Gastroesophageal sphincter (tissue), 4 donors: ENCODE measurements around the gene NHS. TPM values are rescaled to one million over a fixed set of nuclear protein-coding genes. Genes with fewer than 3 reads are reported as not detected.

ENCODE experiments used
- ATAC-seq: fragments of 150-250 bp; one replicate; pipeline ENCODE4 v1.9.1; 2016; ENCODE audit warnings: mild to moderate bottlenecking, moderate library complexity
- H3K27ac ChIP-seq, 4 donors: fragments of 200-600 bp; sonication (generic) in 3 of 4; 1 replicate in 3 of 4; 2 replicates in 1 of 4; pipeline ENCODE4 v1.5.1; 2016 to 2019
- H3K27me3 ChIP-seq: fragments of 200-600 bp; sonication (generic); one replicate; pipeline ENCODE4 v1.5.1; 2019
- H3K36me3 ChIP-seq, 2 donors: fragments of 200-600 bp; sonication (generic); one replicate each; pipeline ENCODE4 v1.5.1; 2019; ENCODE audit warnings: control low read depth in 1 of 2
- H3K4me1 ChIP-seq, 3 donors: fragments of 200-600 bp; sonication (generic); 1 replicate in 2 of 3; 2 replicates in 1 of 3; pipeline ENCODE4 v1.5.1; 2016 to 2019; ENCODE audit warnings: control low read depth in 2 of 3
- H3K4me3 ChIP-seq, 2 donors: fragments of 200-600 bp; sonication (generic); one replicate each; pipeline ENCODE4 v1.5.1; 2019; ENCODE audit warnings: mild to moderate bottlenecking in 1 of 2, moderate library complexity in 1 of 2
- H3K9me3 ChIP-seq, 3 donors: fragments of 200-600 bp; sonication (generic); one replicate each; pipeline ENCODE4 v1.5.1; 2017 to 2019; ENCODE audit warnings: control low read depth in 2 of 3
- CTCF ChIP-seq, 4 experiments: fragments of 200-600 bp in 2 of 4; fragments of 450-650 bp in 2 of 4; sonication (generic) in 1 of 4; IDR thresholded peaks; one replicate each; pipeline ENCODE4 v1.5.1; 2017 to 2019; ENCODE audit warnings: antibody characterized with exemption in 4 of 4, mild to moderate bottlenecking in 2 of 4, moderate library complexity in 2 of 4
- EP300 ChIP-seq: sonication (generic); formaldehyde crosslinking; IDR thresholded peaks from one replicate; pipeline ENCODE4 v1.6.1; 2017; ENCODE audit warnings: antibody characterized with exemption, mild to moderate bottlenecking
- POLR2A ChIP-seq, 2 donors: fragments of 450-650 bp; IDR thresholded peaks; one replicate each; pipeline ENCODE4 v1.6.1; 2017; ENCODE audit warnings: antibody characterized with exemption in 2 of 2, mild to moderate bottlenecking in 2 of 2, moderate library complexity in 1 of 2
- POLR2AphosphoS5 ChIP-seq: sonication (generic); formaldehyde crosslinking; IDR thresholded peaks from one replicate; pipeline ENCODE4 v1.6.1; 2017; ENCODE audit warnings: antibody characterized with exemption
- WGBS, 2 donors: methylation state at CpG; one replicate each; pipeline ENCODE4 v1.1.5; 2018; ENCODE audit warnings: low coverage in 1 of 2; 5-methylcytosine and 5-hydroxymethylcytosine counted together
- total RNA-seq, 4 donors: library from RNA; depleted of rRNA; stranded (reverse); fragments of >200 nt; gene quantifications; one replicate each; pipeline ENCODE4 v1.1.0, GENCODE V29; 2016

Gene NHS
- total RNA-seq, 4 donors from 2014 or later = 4.7 to 12.3 (median 6.6) TPM

- Histone ChIP-seq H3K27me3 (no peaks in the 10 kb centered on the region), H3K4me1 (peaks cover 0 to 5% (median 0%) of the 10 kb centered on the region in 3 donors), H3K4me3 (no peak overlapping the region), H3K27ac (no peak overlapping the region), H3K36me3 (no peaks in the 10 kb centered on the region), H3K9me3 (no peaks in the 10 kb centered on the region)
- ATAC-seq = no peak
- TF ChIP-seq EP300 = no peak
- no peak for TF ChIP-seq POLR2A (IDR thresholded peaks at IDR 0.05)
- no peak for TF ChIP-seq POLR2AphosphoS5
- WGBS, 2 donors = 43 to 60% methylated on average over 1 of the region's 5 CpGs
These were observed 110.4 kb downstream of the NHS start for GRCh38 chrX:17485391-17485790.

- no peak for TF ChIP-seq EP300
- no peak for TF ChIP-seq POLR2A (IDR thresholded peaks at IDR 0.05)
- TF ChIP-seq POLR2AphosphoS5 = no peak
- TF ChIP-seq CTCF (IDR thresholded peaks at IDR 0.05) = no peak
- Histone ChIP-seq H3K9me3 (no peaks in the 10 kb centered on the region), H3K4me3 (no peak overlapping the region), H3K27me3 (no peaks in the 10 kb centered on the region), H3K27ac (no peak overlapping the region), H3K4me1 (no peaks in the 10 kb centered on the region), H3K36me3 (no peaks in the 10 kb centered on the region)
- 64% methylated on average over 3 of the region's 8 CpGs; no CpG with 5 or more reads in 1 of the 2 donors for WGBS, 2 donors
- no peak for ATAC-seq
These were observed 113.0 kb downstream of the NHS start for GRCh38 chrX:17488036-17488435.

GRCh38 chrX:17494216-17494615 lies 119.2 kb downstream of the NHS start:
- TF ChIP-seq POLR2A (IDR thresholded peaks at IDR 0.05) (no peak), EP300 (no peak), CTCF (IDR thresholded peaks at IDR 0.05) (no peak), POLR2AphosphoS5 (no peak)

GRCh38 chrX:17495052-17495451 lies 120.1 kb downstream of the NHS start:
- no peak for ATAC-seq
- H3K27ac ChIP-seq = no peak overlapping the region
- H3K27me3 ChIP-seq = no peaks in the 10 kb centered on the region
- H3K9me3 ChIP-seq = no peaks in the 10 kb centered on the region
- no peak for TF ChIP-seq CTCF (IDR thresholded peaks at IDR 0.05)
- no peak for TF ChIP-seq POLR2AphosphoS5
- TF ChIP-seq EP300 = no peak
- no peak for TF ChIP-seq POLR2A (IDR thresholded peaks at IDR 0.05)
- no CpG with 5 or more reads among the region's 2 CpGs for WGBS, 2 donors
- H3K36me3 ChIP-seq = no peaks in the 10 kb centered on the region
- no peak overlapping the region for H3K4me3 ChIP-seq
- peaks cover 0 to 11% (median 0%) of the 10 kb centered on the region in 3 donors for H3K4me1 ChIP-seq

More at GRCh38 chrX:17494216-17494615, 119.2 kb downstream of the NHS start:
- Histone ChIP-seq H3K4me3 (no peak overlapping the region), H3K36me3 (no peaks in the 10 kb centered on the region), H3K4me1 (peaks cover 0 to 11% (median 0%) of the 10 kb centered on the region in 3 donors), H3K27me3 (no peaks in the 10 kb centered on the region), H3K9me3 (no peaks in the 10 kb centered on the region), H3K27ac (no peak overlapping the region)
- no peak for ATAC-seq
- 100% methylated on average over 1 of the region's 1 CpG; no CpG with 5 or more reads in 1 of the 2 donors for WGBS, 2 donors

- Histone ChIP-seq H3K4me1 (peaks cover 0 to 11% (median 0%) of the 10 kb centered on the region in 3 donors), H3K27me3 (no peaks in the 10 kb centered on the region), H3K36me3 (no peaks in the 10 kb centered on the region), H3K9me3 (no peaks in the 10 kb centered on the region), H3K4me3 (no peak overlapping the region), H3K27ac (no peak overlapping the region)
- no peak for ATAC-seq
- TF ChIP-seq POLR2A (IDR thresholded peaks at IDR 0.05) = no peak
- WGBS, 2 donors = 38 to 56% methylated on average over 1 of the region's 1 CpG
These were observed 121.4 kb downstream of the NHS start for GRCh38 chrX:17496407-17496806.

GRCh38 chrX:17497193-17497592 lies 122.2 kb downstream of the NHS start:
- no peak for ATAC-seq
- Histone ChIP-seq H3K27me3 (no peaks in the 10 kb centered on the region), H3K36me3 (no peaks in the 10 kb centered on the region), H3K4me3 (no peak overlapping the region), H3K9me3 (no peaks in the 10 kb centered on the region), H3K27ac (no peak overlapping the region), H3K4me1 (peaks cover 0 to 11% (median 0%) of the 10 kb centered on the region in 3 donors)
- WGBS, 2 donors = 44 to 54% methylated on average over 2 of the region's 2 CpGs
- TF ChIP-seq POLR2AphosphoS5 (no peak), POLR2A (IDR thresholded peaks at IDR 0.05) (no peak), EP300 (no peak), CTCF (IDR thresholded peaks at IDR 0.05) (no peak)
